ENCODE measurements around the gene RIMOC1.

Gene RIMOC1

GRCh38 chr5:41951224-41951623 lies 47.1 kb downstream of the RIMOC1 start:
- peaks cover 15 to 18% of the 10 kb centered on the region in 2 donors for H3K27me3 Mint-ChIP-seq
- no peaks in the 10 kb centered on the region for H3K36me3 Mint-ChIP-seq (ENCODE audit: insufficient read depth)
- H3K27ac Mint-ChIP-seq: no peak overlapping the region
- H3K9me3 Mint-ChIP-seq: no peaks in the 10 kb centered on the region
- no peaks in the 10 kb centered on the region for H3K4me1 Mint-ChIP-seq (ENCODE audit: low read depth in 2 of 2)
- no peak for ATAC-seq (replicated peaks)
- no peak overlapping the region for H3K4me3 Mint-ChIP-seq
- DNase-seq: no peak

Data from effector memory CD8-positive, alpha-beta T cell (primary cell).